Measurements from ENCODE around the gene GSDME. TPM values are rescaled to one million over a fixed set of nuclear protein-coding genes. Genes with fewer than 3 reads are reported as not detected.
"Not testable (repeated sequence)": the region's sequence is repeated elsewhere in the genome, so short reads cannot be mapped to it uniquely, and the experiment has no call there.

GSDME gene
- polyA plus RNA-seq, 1 experiment: 63.8 TPM

- no peak for TF ChIP-seq CTCF (IDR thresholded peaks at IDR 0.05; ENCODE audit: low read depth, low read length)
- CTCF ChIA-PET: interaction anchor here (1.8 kb wide), 1 partner anchor 73 kb away, joined by 4 read pairs; no protein-coding TSS in a partner anchor
- no peaks in the 10 kb centered on the region; the same call in 1 of the 2 replicates for H3K9me3 ChIP-seq (ENCODE audit: control insufficient read depth, insufficient read depth, low read length)
- POLR2A ChIA-PET: no interaction called here
- H3K4me3 ChIP-seq (ENCODE audit: low read depth, low read length): no peak overlapping the region
- H3K27ac ChIP-seq (ENCODE audit: low read depth, low read length): no peak overlapping the region
- no peak for DNase-seq (ENCODE audit: low read depth, low spot score)
- H3K27me3 ChIP-seq (ENCODE audit: control insufficient read depth, insufficient read depth, low read length): no peaks in the 10 kb centered on the region
These were observed 18.7 kb downstream of the GSDME start for GRCh38 chr7:24738577-24738976.

GRCh38 chr7:24737281-24737680 is 20.0 kb downstream of the GSDME start:
- Histone ChIP-seq H3K4me3 (ENCODE audit: low read depth, low read length) (no peak overlapping the region), H3K9me3 (ENCODE audit: control insufficient read depth, insufficient read depth, low read length) (no peaks in the 10 kb centered on the region), H3K27me3 (ENCODE audit: control insufficient read depth, insufficient read depth, low read length) (no peaks in the 10 kb centered on the region), H3K27ac (ENCODE audit: low read depth, low read length) (no peak overlapping the region)
- no peak for TF ChIP-seq CTCF (IDR thresholded peaks at IDR 0.05; ENCODE audit: low read depth, low read length)
- no peak for DNase-seq (ENCODE audit: low read depth, low spot score)
- POLR2A ChIA-PET: no interaction called here
- CTCF ChIA-PET: interaction anchor here (1.8 kb wide), 1 partner anchor 75 kb away, joined by 4 read pairs; no protein-coding TSS in a partner anchor

GRCh38 chr7:24735594-24735993 is 21.7 kb downstream of the GSDME start:
- POLR2A ChIA-PET; H3K4me3 ChIP-seq (ENCODE audit: low read depth, low read length); DNase-seq (ENCODE audit: low read depth, low spot score); H3K9me3 ChIP-seq (ENCODE audit: control insufficient read depth, insufficient read depth, low read length); H3K27ac ChIP-seq (ENCODE audit: low read depth, low read length); H3K27me3 ChIP-seq (ENCODE audit: control insufficient read depth, insufficient read depth, low read length): not testable (repeated sequence)
- CTCF ChIA-PET: interaction anchor here (3.5 kb wide), 1 partner anchor 362 kb away, joined by 13 read pairs; no protein-coding TSS in a partner anchor

- H3K27me3 ChIP-seq (ENCODE audit: control insufficient read depth, insufficient read depth, low read length): no peaks in the 10 kb centered on the region
- POLR2A ChIA-PET: no interaction called here
- no peak overlapping the region for H3K27ac ChIP-seq (ENCODE audit: low read depth, low read length)
- H3K9me3 ChIP-seq (ENCODE audit: control insufficient read depth, insufficient read depth, low read length): no peaks in the 10 kb centered on the region
- TF ChIP-seq CTCF (IDR thresholded peaks at IDR 0.05; ENCODE audit: low read depth, low read length): no peak
- no peak overlapping the region for H3K4me3 ChIP-seq (ENCODE audit: low read depth, low read length)
- CTCF ChIA-PET: interaction anchor here (1.4 to 3.5 kb wide), 2 partner anchors 11 to 364 kb away, joined by 5 to 13 read pairs; no protein-coding TSS in a partner anchor
- DNase-seq (ENCODE audit: low read depth, low spot score): no peak
These were observed 23.0 kb downstream of the GSDME start for GRCh38 chr7:24734306-24734705.

- Histone ChIP-seq H3K4me3 (ENCODE audit: low read depth, low read length) (no peak overlapping the region), H3K9me3 (ENCODE audit: control insufficient read depth, insufficient read depth, low read length) (no peaks in the 10 kb centered on the region), H3K27me3 (ENCODE audit: control insufficient read depth, insufficient read depth, low read length) (no peaks in the 10 kb centered on the region), H3K27ac (ENCODE audit: low read depth, low read length) (peak overlapping the region; percentile 77)
- ChIA-PET CTCF (interaction anchor here (0.7 to 3.5 kb wide), 3 partner anchors 361 to 629 kb away, joined by 3 to 13 read pairs (median 3); no protein-coding TSS in a partner anchor), POLR2A (interaction anchor here (0.9 kb wide), 1 partner anchor 8 kb away, joined by 4 read pairs; no protein-coding TSS in a partner anchor)
- no peak for DNase-seq (ENCODE audit: low read depth, low spot score)
- no peak for TF ChIP-seq CTCF (IDR thresholded peaks at IDR 0.05; ENCODE audit: low read depth, low read length)
These were observed 23.7 kb downstream of the GSDME start for GRCh38 chr7:24733414-24734060.

Measured in AG04450 (cell line).